ENCODE measurements around the gene RABL3.

DNA sequence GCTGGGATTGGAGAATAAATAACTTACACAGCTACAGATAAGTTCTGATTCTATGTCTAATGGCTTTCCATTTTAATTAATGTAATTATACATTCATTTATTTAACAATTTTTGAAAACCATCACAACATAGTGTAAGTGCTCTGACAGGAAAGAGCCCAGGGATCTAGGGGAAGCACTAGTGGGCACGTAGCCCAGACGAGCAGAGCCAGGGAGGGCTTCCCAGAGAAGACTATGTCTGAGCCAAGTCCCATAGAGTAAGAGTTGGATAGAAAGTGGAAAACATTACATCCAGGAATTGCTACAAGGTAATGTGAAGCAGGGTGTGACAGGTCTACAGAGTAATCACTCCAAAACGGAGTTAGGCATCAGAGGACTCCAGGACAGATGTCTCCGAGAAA lies 57.4 kb downstream of the RABL3 start:
- no peak for TF ChIP-seq CTCF (conservative IDR thresholded peaks at IDR 0.05 in 1 of 2, IDR thresholded peaks at IDR 0.05 in 1 of 2; ENCODE audit: low read depth in 1 of 2, low read length in 2 of 2)
- TF ChIP-seq EZH2 (IDR thresholded peaks at IDR 0.05; ENCODE audit: low read length, missing control alignments) = no peak

All from fibroblast of lung (primary cell).